ENCODE measurements around the gene SERPINA4.
"Not testable (repeated sequence)": the region's sequence is repeated elsewhere in the genome, so short reads cannot be mapped to it uniquely, and the experiment has no call there.

SERPINA4 gene

GRCh38 chr14:94600148-94600545 lies 38.9 kb downstream of the SERPINA4 start:
- no peaks in the 10 kb centered on the region for H3K36me3 ChIP-seq (ENCODE audit: control insufficient read depth, insufficient read depth, low read length)
- DNase-seq (ENCODE audit: extremely low read depth, insufficient read length), result no peak
- no peak for TF ChIP-seq CTCF (IDR thresholded peaks at IDR 0.05; ENCODE audit: insufficient read depth, low read length, poor library complexity, severe bottlenecking)
- peaks cover 1% of the 10 kb centered on the region for H3K27me3 ChIP-seq (replicated peaks; ENCODE audit: control insufficient read depth, insufficient read depth, low read length)
- no peak overlapping the region for H3K4me3 ChIP-seq (replicated peaks; ENCODE audit: low read depth, low read length)

GRCh38 chr14:94601884-94602391 lies 40.7 kb downstream of the SERPINA4 start:
- peaks cover 1% of the 10 kb centered on the region for H3K27me3 ChIP-seq (replicated peaks; ENCODE audit: control insufficient read depth, insufficient read depth, low read length)
- no peak for TF ChIP-seq CTCF (IDR thresholded peaks at IDR 0.05; ENCODE audit: insufficient read depth, low read length, poor library complexity, severe bottlenecking)
- no peaks in the 10 kb centered on the region for H3K36me3 ChIP-seq (ENCODE audit: control insufficient read depth, insufficient read depth, low read length)
- no peak overlapping the region for H3K4me3 ChIP-seq (replicated peaks; ENCODE audit: low read depth, low read length)
- DNase-seq (ENCODE audit: extremely low read depth, insufficient read length), result no peak

- DNase-seq (ENCODE audit: extremely low read depth, insufficient read length), result no peak
- no peak for TF ChIP-seq CTCF (IDR thresholded peaks at IDR 0.05; ENCODE audit: insufficient read depth, low read length, poor library complexity, severe bottlenecking)
- Histone ChIP-seq H3K36me3 (ENCODE audit: control insufficient read depth, insufficient read depth, low read length) (no peaks in the 10 kb centered on the region), H3K4me3 (replicated peaks; ENCODE audit: low read depth, low read length) (no peak overlapping the region), H3K27me3 (replicated peaks; ENCODE audit: control insufficient read depth, insufficient read depth, low read length) (peaks cover 1% of the 10 kb centered on the region)
Observed at GRCh38 chr14:94602722-94603121, 41.5 kb downstream of the SERPINA4 start.

GRCh38 chr14:94605361-94605760 lies 44.1 kb downstream of the SERPINA4 start:
- Histone ChIP-seq H3K27me3 (replicated peaks; ENCODE audit: control insufficient read depth, insufficient read depth, low read length) (peaks cover 1% of the 10 kb centered on the region), H3K4me3 (replicated peaks; ENCODE audit: low read depth, low read length) (no peak overlapping the region), H3K36me3 (ENCODE audit: control insufficient read depth, insufficient read depth, low read length) (no peaks in the 10 kb centered on the region)
- TF ChIP-seq CTCF (IDR thresholded peaks at IDR 0.05; ENCODE audit: insufficient read depth, low read length, poor library complexity, severe bottlenecking), result no peak
- DNase-seq (ENCODE audit: extremely low read depth, insufficient read length), result no peak

- not testable (repeated sequence) for H3K27me3 ChIP-seq (replicated peaks; ENCODE audit: control insufficient read depth, insufficient read depth, low read length); H3K36me3 ChIP-seq (ENCODE audit: control insufficient read depth, insufficient read depth, low read length); DNase-seq (ENCODE audit: extremely low read depth, insufficient read length); H3K4me3 ChIP-seq (replicated peaks; ENCODE audit: low read depth, low read length)
Observed at GRCh38 chr14:94608966-94609365, 47.7 kb downstream of the SERPINA4 start.

- H3K36me3 ChIP-seq (ENCODE audit: control insufficient read depth, insufficient read depth, low read length), result no peaks in the 10 kb centered on the region
- H3K27me3 ChIP-seq (replicated peaks; ENCODE audit: control insufficient read depth, insufficient read depth, low read length), result no peaks in the 10 kb centered on the region; the same call in 1 of the 2 replicates
- no peak for TF ChIP-seq CTCF (IDR thresholded peaks at IDR 0.05; ENCODE audit: insufficient read depth, low read length, poor library complexity, severe bottlenecking)
- no peak overlapping the region for H3K4me3 ChIP-seq (replicated peaks; ENCODE audit: low read depth, low read length)
- DNase-seq (ENCODE audit: extremely low read depth, insufficient read length), result no peak
Observed at GRCh38 chr14:94611179-94611578, 49.9 kb downstream of the SERPINA4 start.

Measured in GM06990 (cell line).